Glutamatergic neuron (in vitro differentiated cells): Measurements from ENCODE around the gene SYNDIG1. TPM values are rescaled to one million over a fixed set of nuclear protein-coding genes. Genes with fewer than 3 reads are reported as not detected.

Source experiments
- DNase-seq: peaks from one replicate; pipeline ENCODE4 v3.0.0; 2022
- H3K27ac Mint-ChIP-seq: one replicate; pipeline ENCODE4 v1.8.0; 2020; ENCODE audit warnings: mild to moderate bottlenecking, mixed read lengths, inconsistent platforms; ENCODE audit not compliant: unreplicated experiment
- H3K27me3 Mint-ChIP-seq: one replicate; pipeline ENCODE4 v1.8.0; 2020; ENCODE audit warnings: mild to moderate bottlenecking, moderate library complexity, mixed read lengths, inconsistent platforms; ENCODE audit not compliant: unreplicated experiment
- H3K36me3 Mint-ChIP-seq: one replicate; pipeline ENCODE4 v1.8.0; 2020; ENCODE audit warnings: mild to moderate bottlenecking, mixed read lengths, inconsistent platforms; ENCODE audit not compliant: unreplicated experiment
- H3K4me1 Mint-ChIP-seq: one replicate; pipeline ENCODE4 v1.8.0; 2020; ENCODE audit warnings: mild to moderate bottlenecking, low read depth, mixed read lengths, inconsistent platforms; ENCODE audit not compliant: unreplicated experiment
- H3K4me3 Mint-ChIP-seq: one replicate; pipeline ENCODE4 v1.8.0; 2020; ENCODE audit warnings: mild to moderate bottlenecking, mixed read lengths, inconsistent platforms; ENCODE audit not compliant: unreplicated experiment
- H3K9me3 Mint-ChIP-seq: one replicate; pipeline ENCODE4 v1.8.0; 2020; ENCODE audit warnings: mild to moderate bottlenecking, moderate library complexity, mixed read lengths, inconsistent platforms; ENCODE audit not compliant: unreplicated experiment
- total RNA-seq: library from RNA; stranded (reverse); fragmentation: NEBNext Ultra II Directional; extraction: Animal tissue kit (Norgen Biotek cat#: 25700); gene quantifications from one replicate; pipeline ENCODE4 v1.2.1, GENCODE V29; 2021; ENCODE audit not compliant: unreplicated experiment
- TF ChIP-seq, protein P1 (sequence below): fragments of 200-600 bp; sonication (generic); IDR thresholded peaks from one replicate; pipeline ENCODE4 v1.5.0; 2021; ENCODE audit not compliant: partially characterized antibody, unreplicated experiment

The SYNDIG1 gene
- total RNA-seq, 1 donor from 2014 or later = 10.4 TPM

DNA sequence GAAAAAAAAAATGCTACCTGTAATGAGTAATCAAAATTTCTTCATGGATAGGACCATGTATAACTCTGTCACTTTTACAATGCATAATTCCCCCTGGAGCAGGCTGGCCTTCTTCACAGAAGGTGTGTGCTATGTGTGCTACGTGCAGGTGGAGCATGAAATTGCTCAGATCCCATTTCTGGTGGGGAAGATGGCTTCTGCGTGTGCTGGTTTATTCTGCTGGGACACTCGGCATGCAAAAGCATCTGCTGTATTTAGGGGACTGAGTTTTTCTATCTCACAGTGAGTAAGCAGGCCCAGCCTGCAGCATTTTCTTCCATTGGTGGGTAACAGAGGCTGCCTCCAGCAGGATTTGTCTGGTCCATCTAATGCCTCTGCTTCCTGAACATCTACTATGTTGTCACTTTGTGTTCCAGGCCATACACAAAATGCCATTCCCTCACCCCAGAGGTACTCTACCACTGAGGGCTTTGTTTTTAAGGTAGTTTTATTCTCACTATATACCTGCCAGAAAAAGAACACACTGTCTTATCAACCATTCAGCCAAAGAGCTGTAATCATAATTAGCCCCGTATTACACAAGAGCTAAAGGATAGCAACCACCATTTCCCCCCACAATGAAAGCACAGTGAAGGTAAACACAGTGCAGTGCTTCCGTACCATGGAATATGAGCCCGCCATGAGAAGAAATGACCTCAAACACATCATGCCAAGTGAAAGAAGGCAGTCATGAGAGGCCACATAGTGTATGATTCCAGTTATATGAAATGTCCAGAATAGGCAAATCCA, 62.4 kb downstream of the SYNDIG1 start:
- Mint-ChIP-seq H3K27ac (no peak overlapping the region), H3K9me3 (peaks cover 5% of the 10 kb centered on the region), H3K36me3 (no peaks in the 10 kb centered on the region), H3K27me3 (no peaks in the 10 kb centered on the region), H3K4me1 (peaks cover 6% of the 10 kb centered on the region), H3K4me3 (no peak overlapping the region)
- DNase-seq = no peak
- TF ChIP-seq, protein P1, sequence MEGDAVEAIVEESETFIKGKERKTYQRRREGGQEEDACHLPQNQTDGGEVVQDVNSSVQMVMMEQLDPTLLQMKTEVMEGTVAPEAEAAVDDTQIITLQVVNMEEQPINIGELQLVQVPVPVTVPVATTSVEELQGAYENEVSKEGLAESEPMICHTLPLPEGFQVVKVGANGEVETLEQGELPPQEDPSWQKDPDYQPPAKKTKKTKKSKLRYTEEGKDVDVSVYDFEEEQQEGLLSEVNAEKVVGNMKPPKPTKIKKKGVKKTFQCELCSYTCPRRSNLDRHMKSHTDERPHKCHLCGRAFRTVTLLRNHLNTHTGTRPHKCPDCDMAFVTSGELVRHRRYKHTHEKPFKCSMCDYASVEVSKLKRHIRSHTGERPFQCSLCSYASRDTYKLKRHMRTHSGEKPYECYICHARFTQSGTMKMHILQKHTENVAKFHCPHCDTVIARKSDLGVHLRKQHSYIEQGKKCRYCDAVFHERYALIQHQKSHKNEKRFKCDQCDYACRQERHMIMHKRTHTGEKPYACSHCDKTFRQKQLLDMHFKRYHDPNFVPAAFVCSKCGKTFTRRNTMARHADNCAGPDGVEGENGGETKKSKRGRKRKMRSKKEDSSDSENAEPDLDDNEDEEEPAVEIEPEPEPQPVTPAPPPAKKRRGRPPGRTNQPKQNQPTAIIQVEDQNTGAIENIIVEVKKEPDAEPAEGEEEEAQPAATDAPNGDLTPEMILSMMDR = no peak

DNA sequence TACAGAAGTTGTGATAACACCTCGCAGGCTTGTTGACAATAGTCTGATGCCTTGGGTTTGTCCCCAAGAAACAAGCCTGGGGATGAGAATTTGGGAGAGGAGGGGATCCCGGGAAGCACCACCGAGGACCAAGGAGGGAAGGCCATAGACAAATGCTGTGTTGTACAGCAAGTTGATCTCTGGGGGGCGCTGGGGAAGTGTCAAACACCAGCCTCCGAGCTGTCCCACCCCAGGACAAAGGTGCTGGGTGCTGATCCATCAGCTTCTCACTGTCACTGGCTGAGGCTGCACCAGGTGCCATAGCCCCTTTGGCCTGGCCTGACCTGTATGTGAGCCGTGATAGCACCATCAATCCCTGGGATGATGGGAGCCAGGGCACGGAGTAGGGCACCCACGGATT, 64.0 kb downstream of the SYNDIG1 start:
- DNase-seq = no peak
- H3K36me3 Mint-ChIP-seq = peaks cover 7% of the 10 kb centered on the region
- H3K4me3 Mint-ChIP-seq = no peak overlapping the region
- peaks cover 5% of the 10 kb centered on the region for H3K9me3 Mint-ChIP-seq
- TF ChIP-seq, protein P1 = no peak
- peaks cover 1% of the 10 kb centered on the region for H3K27me3 Mint-ChIP-seq
- H3K4me1 Mint-ChIP-seq = peaks cover 6% of the 10 kb centered on the region
- H3K27ac Mint-ChIP-seq = no peak overlapping the region

DNA sequence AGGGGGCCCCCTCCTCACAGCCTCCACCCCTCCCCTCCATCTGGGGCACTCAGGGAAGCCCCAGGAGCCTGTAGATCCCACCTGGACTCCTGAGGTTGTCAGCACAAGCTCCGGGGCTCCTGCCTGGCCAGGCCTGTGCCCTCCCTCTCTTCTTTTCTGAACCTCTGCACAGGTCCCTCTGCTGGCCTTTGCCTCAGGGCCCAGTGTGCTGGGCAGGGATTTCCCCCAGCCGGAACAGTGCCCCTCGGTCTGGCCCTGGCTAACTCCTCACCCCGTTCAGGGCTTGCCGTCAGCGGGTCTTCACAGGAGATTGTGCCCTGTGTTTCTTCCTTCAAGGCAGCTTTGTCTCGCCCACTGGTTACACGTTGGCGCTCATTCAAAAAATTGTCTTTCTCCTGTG, 64.9 kb downstream of the SYNDIG1 start:
- peaks cover 1% of the 10 kb centered on the region for H3K27me3 Mint-ChIP-seq
- peaks cover 6% of the 10 kb centered on the region for H3K4me1 Mint-ChIP-seq
- DNase-seq = no peak
- TF ChIP-seq, protein P1 = no peak
- peaks cover 5% of the 10 kb centered on the region for H3K9me3 Mint-ChIP-seq
- H3K4me3 Mint-ChIP-seq = no peak overlapping the region
- H3K36me3 Mint-ChIP-seq = peaks cover 7% of the 10 kb centered on the region
- H3K27ac Mint-ChIP-seq = no peak overlapping the region

DNA sequence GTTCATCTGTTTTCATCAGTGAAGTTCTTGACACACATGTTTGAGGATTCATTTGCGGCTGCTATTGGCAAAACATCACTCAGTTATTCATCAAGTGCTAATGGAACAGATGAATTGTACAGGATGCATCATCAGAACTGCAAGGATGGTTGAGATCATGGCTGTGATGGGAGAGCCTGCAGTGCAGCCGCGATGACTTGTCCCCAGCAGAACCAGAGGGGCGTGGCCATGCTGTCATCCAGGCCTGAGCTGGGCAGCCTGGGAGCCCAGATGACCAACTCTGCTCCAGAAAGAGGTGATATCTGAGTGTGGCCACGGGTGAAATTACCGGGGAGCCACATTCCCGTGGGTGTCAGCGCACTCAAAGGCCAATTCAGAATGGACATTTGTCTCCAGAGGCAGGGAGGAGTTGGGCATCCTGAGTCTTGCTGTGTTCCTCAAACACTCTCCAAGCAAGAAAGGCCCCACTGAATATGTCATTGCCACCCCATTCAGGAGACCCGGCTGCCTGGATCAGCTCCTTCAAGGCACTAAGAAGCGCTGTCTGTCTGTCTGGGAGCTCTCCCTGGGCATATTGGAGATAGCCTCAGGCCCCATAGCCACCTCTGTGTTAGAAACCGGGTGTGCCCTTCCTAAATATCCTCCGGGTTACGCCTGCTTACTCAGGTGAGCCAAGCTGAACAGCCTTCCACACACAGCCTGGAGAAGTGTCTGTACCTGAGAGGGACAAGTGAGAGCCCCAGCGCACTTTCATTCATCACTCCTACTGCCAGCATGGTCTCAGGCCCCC, 66.7 kb downstream of the SYNDIG1 start:
- no peaks in the 10 kb centered on the region for H3K9me3 Mint-ChIP-seq
- TF ChIP-seq, protein P1 = no peak
- no peak for DNase-seq
- no peak overlapping the region for H3K4me3 Mint-ChIP-seq
- peaks cover 7% of the 10 kb centered on the region for H3K36me3 Mint-ChIP-seq
- H3K4me1 Mint-ChIP-seq = peaks cover 6% of the 10 kb centered on the region
- peaks cover 1% of the 10 kb centered on the region for H3K27me3 Mint-ChIP-seq
- H3K27ac Mint-ChIP-seq = no peak overlapping the region

DNA sequence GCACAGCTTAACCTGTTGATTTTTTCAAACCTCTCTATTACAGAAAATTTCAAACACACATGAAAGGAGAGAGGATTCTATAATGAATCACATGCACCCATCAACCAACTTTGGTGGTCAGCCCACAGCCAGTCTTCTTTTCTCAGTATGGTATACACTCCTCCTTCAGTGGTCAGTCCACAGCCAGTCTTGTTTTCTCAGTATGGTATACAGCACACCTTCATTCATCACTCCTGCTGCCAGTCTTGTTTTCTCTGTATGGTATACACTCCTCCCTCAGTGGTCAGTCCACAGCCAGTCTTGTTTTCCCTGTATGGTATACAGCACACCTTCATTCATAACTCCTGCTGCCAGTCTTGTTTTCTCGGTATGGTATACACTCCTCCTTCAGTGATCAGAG, 67.8 kb downstream of the SYNDIG1 start:
- no peak for DNase-seq
- Mint-ChIP-seq H3K27ac (no peak overlapping the region), H3K4me1 (peaks cover 2% of the 10 kb centered on the region), H3K4me3 (no peak overlapping the region), H3K27me3 (peaks cover 1% of the 10 kb centered on the region), H3K9me3 (no peaks in the 10 kb centered on the region), H3K36me3 (peaks cover 7% of the 10 kb centered on the region)
- TF ChIP-seq, protein P1 = no peak
